Endodermal cell (in vitro differentiated cells): ENCODE data around the gene TSPO. TPM values are rescaled to one million over a fixed set of nuclear protein-coding genes. Genes with fewer than 3 reads are reported as not detected.

Source experiments
- DNase-seq: peaks from one replicate; pipeline ENCODE4 v3.0.0-alpha.2; 2017
- H3K27ac ChIP-seq: 2 replicates; pipeline ENCODE4 v1.5.1; 2013; ENCODE audit warnings: mild to moderate bottlenecking, low read depth, low read length, moderate library complexity
- H3K27me3 ChIP-seq: 2 replicates; pipeline ENCODE4 v1.6.1; 2013; ENCODE audit warnings: mild to moderate bottlenecking, low read length, moderate library complexity; ENCODE audit not compliant: insufficient read depth, control insufficient read depth, poor library complexity, severe bottlenecking
- H3K36me3 ChIP-seq: 2 replicates; pipeline ENCODE4 v1.7.0; 2013; ENCODE audit warnings: mild to moderate bottlenecking, low read length, moderate library complexity; ENCODE audit not compliant: control insufficient read depth, insufficient read depth
- H3K4me1 ChIP-seq: one replicate; pipeline ENCODE4 v1.7.0; 2013; ENCODE audit warnings: low read length; ENCODE audit not compliant: control insufficient read depth, insufficient read depth
- H3K4me3 ChIP-seq: 2 replicates; pipeline ENCODE4 v1.5.1; 2013; ENCODE audit warnings: mild to moderate bottlenecking, low read length, moderate library complexity
- H3K9ac ChIP-seq: 2 replicates; pipeline ENCODE4 v1.6.1; 2013; ENCODE audit warnings: mild to moderate bottlenecking, low read length, moderate library complexity; ENCODE audit not compliant: poor library complexity, severe bottlenecking; ENCODE audit errors: extremely low read depth
- H3K9me3 ChIP-seq: 2 replicates; pipeline ENCODE4 v1.6.1; 2013; ENCODE audit warnings: mild to moderate bottlenecking, low read length, moderate library complexity; ENCODE audit not compliant: control insufficient read depth
- H3K27ac Mint-ChIP-seq: 2 replicates; pipeline ENCODE4 v1.8.0; 2020; ENCODE audit warnings: mixed read lengths
- H3K27me3 Mint-ChIP-seq: 2 replicates; pipeline ENCODE4 v1.8.0; 2021; ENCODE audit warnings: mild to moderate bottlenecking, mixed read lengths; ENCODE audit not compliant: insufficient read depth
- H3K36me3 Mint-ChIP-seq: 2 replicates; pipeline ENCODE4 v1.8.0; 2020; ENCODE audit warnings: low read depth, mixed read lengths
- H3K4me1 Mint-ChIP-seq: 2 replicates; pipeline ENCODE4 v1.8.0; 2020; ENCODE audit warnings: mixed read lengths
- H3K4me3 Mint-ChIP-seq: 2 replicates; pipeline ENCODE4 v1.8.0; 2020; ENCODE audit warnings: mild to moderate bottlenecking, moderate library complexity, mixed read lengths
- H3K9me3 Mint-ChIP-seq: 2 replicates; pipeline ENCODE4 v1.8.0; 2020; ENCODE audit warnings: mild to moderate bottlenecking, mixed read lengths
- CTCF ChIP-seq: fragments of 200-600 bp; sonication (generic); conservative IDR thresholded peaks from 2 replicates; pipeline ENCODE4 v1.5.0; 2021; ENCODE audit warnings: antibody characterized with exemption, mild to moderate bottlenecking
- WGBS, 2 experiments: methylation state at CpG; one replicate each; pipeline versions ENCODE4 v1.1.5 to v1.1.7; 2013; ENCODE audit warnings: missing lambda C conversion rate in 2 of 2, mixed read lengths in 1 of 2; ENCODE audit not compliant: insufficient coverage in 1 of 2, insufficient read length in 1 of 2; 5-methylcytosine and 5-hydroxymethylcytosine counted together
- total RNA-seq, 2 donors: library from RNA; stranded (reverse); fragmentation: NEBNext Ultra II Directional in 1 of 2; extraction: Animal tissue kit (Norgen Biotek cat#: 25700) in 1 of 2; gene quantifications; 2 replicates in 1 of 2; 3 replicates in 1 of 2; pipeline ENCODE4 v1.2.1, GENCODE V29; 2021

The TSPO gene
- total RNA-seq, 2 donors from 2014 or later = 9.6 to 12.3 TPM

- DNase-seq = no peak
- Mint-ChIP-seq H3K27me3 (peaks cover 16% of the 10 kb centered on the region), H3K27ac (no peak overlapping the region), H3K4me3 (peak overlapping the region; percentile 60), H3K9me3 (no peaks in the 10 kb centered on the region), H3K4me1 (peaks cover 2% of the 10 kb centered on the region), H3K36me3 (no peaks in the 10 kb centered on the region)
- TF ChIP-seq CTCF = no peak
- Histone ChIP-seq H3K27me3 (no peaks in the 10 kb centered on the region), H3K27ac (no peak overlapping the region), H3K9ac (no peak overlapping the region), H3K36me3 (no peaks in the 10 kb centered on the region), H3K4me3 (peak overlapping the region; percentile 65), H3K4me1 (peaks cover 4% of the 10 kb centered on the region), H3K9me3 (no peaks in the 10 kb centered on the region)
- WGBS, 2 experiments = 83 to 86% methylated on average over 11 to 18 of the region's 18 CpGs
Measured at GRCh38 chr22:43152003-43152356, 621 bp downstream of the TSPO start.

- peak overlapping the region; percentile 65 for H3K4me3 ChIP-seq
- no peak overlapping the region for H3K9ac ChIP-seq
- H3K9me3 Mint-ChIP-seq = no peaks in the 10 kb centered on the region
- H3K27ac ChIP-seq = peak overlapping the region; percentile 58
- peaks cover 2% of the 10 kb centered on the region for H3K4me1 Mint-ChIP-seq
- peaks cover 4% of the 10 kb centered on the region for H3K4me1 ChIP-seq
- peak; percentile 60 for DNase-seq
- peaks cover 15% of the 10 kb centered on the region for H3K27me3 Mint-ChIP-seq
- no peaks in the 10 kb centered on the region for H3K27me3 ChIP-seq
- H3K9me3 ChIP-seq = no peaks in the 10 kb centered on the region
- no peaks in the 10 kb centered on the region for H3K36me3 ChIP-seq
- no peak overlapping the region for H3K27ac Mint-ChIP-seq
- no peak for TF ChIP-seq CTCF
- WGBS, 2 experiments = 86 to 87% methylated on average over 20 to 22 of the region's 22 CpGs
- H3K4me3 Mint-ChIP-seq = peak overlapping the region; percentile 60
- no peaks in the 10 kb centered on the region for H3K36me3 Mint-ChIP-seq
Measured at GRCh38 chr22:43152357-43153071, 1.2 kb downstream of the TSPO start.

GRCh38 chr22:43153899-43154298 lies 2.5 kb downstream of the TSPO start:
- H3K4me3 ChIP-seq = no peak overlapping the region
- H3K9ac ChIP-seq = no peak overlapping the region
- no peaks in the 10 kb centered on the region for H3K9me3 ChIP-seq
- H3K36me3 ChIP-seq = no peaks in the 10 kb centered on the region
- no peak overlapping the region for H3K27ac ChIP-seq
- WGBS, 2 experiments = 90 to 94% methylated on average over 6 to 9 of the region's 9 CpGs
- peaks cover 4% of the 10 kb centered on the region for H3K4me1 ChIP-seq
- H3K27me3 ChIP-seq = no peaks in the 10 kb centered on the region
- Mint-ChIP-seq H3K9me3 (no peaks in the 10 kb centered on the region), H3K36me3 (no peaks in the 10 kb centered on the region), H3K27ac (no peak overlapping the region), H3K27me3 (peaks cover 13% of the 10 kb centered on the region), H3K4me1 (peaks cover 2% of the 10 kb centered on the region), H3K4me3 (no peak overlapping the region)
- no peak for TF ChIP-seq CTCF
- DNase-seq = no peak
